Uterus (tissue), 4 donors: ENCODE data around the gene SET. TPM values are rescaled to one million over a fixed set of nuclear protein-coding genes. Genes with fewer than 3 reads are reported as not detected.
"Not testable (repeated sequence)": the region's sequence is repeated elsewhere in the genome, so short reads cannot be mapped to it uniquely, and the experiment has no call there.

ENCODE experiments used
- DNase-seq, 2 donors: peaks; one replicate each; pipeline ENCODE4 v3.0.0-alpha.2; 2019 to 2020
- H3K27ac ChIP-seq, 2 donors: fragments of 200-600 bp; sonication (generic); 1 replicate in 1 of 2; 2 replicates in 1 of 2; pipeline ENCODE4 v1.5.1; 2016 to 2018
- H3K27me3 ChIP-seq, 2 donors: fragments of 200-600 bp; sonication (generic); one replicate each; pipeline ENCODE4 v1.5.1; 2018 to 2019; ENCODE audit warnings: control low read depth in 1 of 2
- H3K36me3 ChIP-seq, 2 donors: fragments of 200-600 bp; sonication (generic); one replicate each; pipeline ENCODE4 v1.5.1; 2019; ENCODE audit warnings: control low read depth in 1 of 2
- H3K4me1 ChIP-seq, 2 donors: fragments of 200-600 bp; sonication (generic); one replicate each; pipeline ENCODE4 v1.5.1; 2018 to 2019; ENCODE audit warnings: control low read depth in 1 of 2
- H3K4me3 ChIP-seq, 2 donors: fragments of 200-600 bp; sonication (generic); 1 replicate in 1 of 2; 2 replicates in 1 of 2; pipeline ENCODE4 v1.5.1; 2018 to 2019; ENCODE audit warnings: mild to moderate bottlenecking in 1 of 2
- H3K9me3 ChIP-seq, 2 donors: fragments of 200-600 bp; sonication (generic); one replicate each; pipeline ENCODE4 v1.5.1; 2019; ENCODE audit warnings: control low read depth in 1 of 2
- CTCF ChIP-seq, 4 experiments: fragments of 200-600 bp in 2 of 4; fragments of 450-650 bp in 2 of 4; sonication (generic) in 2 of 4; IDR thresholded peaks; one replicate each; pipeline ENCODE4 v1.5.1; 2016 to 2019; ENCODE audit warnings: antibody characterized with exemption in 4 of 4, mild to moderate bottlenecking in 2 of 4, moderate library complexity in 1 of 4
- POLR2A ChIP-seq, 2 donors: fragments of 450-650 bp; IDR thresholded peaks; one replicate each; pipeline ENCODE4 v1.6.1; 2016; ENCODE audit warnings: antibody characterized with exemption in 2 of 2, mild to moderate bottlenecking in 1 of 2, moderate library complexity in 1 of 2
- intact Hi-C: fragments of 100-400 bp; cut with DNase I; formaldehyde crosslinking; loops from one replicate; pipeline ENCODE4 v1.15.1; 2023; ENCODE audit warnings: low total_unique reads
- total RNA-seq, 4 donors: library from RNA; depleted of rRNA in 3 of 4; stranded (reverse); fragments of >200 nt in 3 of 4; gene quantifications; one replicate each; pipeline versions ENCODE4 v1.1.0 to v1.2.4, GENCODE V29; 2014 to 2023
- donor health status: DM: yes; HTN: yes; CAD: no.

The SET gene
- total RNA-seq, 4 donors from 2014 or later, result 79.9 to 481 (median 197) TPM

- Histone ChIP-seq H3K27ac (no peak overlapping the region), H3K27me3 (no peaks in the 10 kb centered on the region), H3K36me3 (no peaks in the 10 kb centered on the region), H3K9me3 (no peaks in the 10 kb centered on the region), H3K4me1 (peaks cover 0 to 9% of the 10 kb centered on the region in 2 donors), H3K4me3 (no peak overlapping the region)
- no peak for TF ChIP-seq POLR2A (IDR thresholded peaks at IDR 0.05)
- TF ChIP-seq CTCF (IDR thresholded peaks at IDR 0.05), result no peak
- intact Hi-C loops, result no loop called here
- DNase-seq, result no peak
Observed at GRCh38 chr9:128694344-128694743, 5.3 kb downstream of the SET start.

GRCh38 chr9:128696923-128697707 lies 8.1 kb downstream of the SET start:
- Histone ChIP-seq H3K4me3 (no peak overlapping the region), H3K9me3 (no peaks in the 10 kb centered on the region), H3K4me1 (no peaks in the 10 kb centered on the region), H3K27me3 (no peaks in the 10 kb centered on the region), H3K27ac (no peak overlapping the region), H3K36me3 (no peaks in the 10 kb centered on the region)
- DNase-seq, result no peak
- TF ChIP-seq POLR2A (IDR thresholded peaks at IDR 0.05), result no peak
- no peak for TF ChIP-seq CTCF (IDR thresholded peaks at IDR 0.05)
- intact Hi-C loops, result no loop called here

- intact Hi-C loops, H3K9me3 ChIP-seq, H3K4me1 ChIP-seq, H3K27ac ChIP-seq, H3K4me3 ChIP-seq, DNase-seq, H3K36me3 ChIP-seq, H3K27me3 ChIP-seq: not testable (repeated sequence)
Observed at GRCh38 chr9:128699096-128699795, 10.2 kb downstream of the SET start.

GRCh38 chr9:128701227-128701854 lies 12.3 kb downstream of the SET start:
- Histone ChIP-seq H3K4me3 (no peak overlapping the region), H3K27me3 (no peaks in the 10 kb centered on the region), H3K36me3 (no peaks in the 10 kb centered on the region), H3K4me1 (no peaks in the 10 kb centered on the region), H3K9me3 (no peaks in the 10 kb centered on the region), H3K27ac (no peak overlapping the region)
- no peak for DNase-seq
- TF ChIP-seq POLR2A (IDR thresholded peaks at IDR 0.05), result no peak
- TF ChIP-seq CTCF (IDR thresholded peaks at IDR 0.05), result no peak
- intact Hi-C loops, result no loop called here

- intact Hi-C loops, result no loop called here
- Histone ChIP-seq H3K36me3 (no peaks in the 10 kb centered on the region), H3K4me1 (no peaks in the 10 kb centered on the region), H3K9me3 (no peaks in the 10 kb centered on the region), H3K27me3 (no peaks in the 10 kb centered on the region), H3K27ac (peak within 1 kb of the TSS; percentile 85 to 89), H3K4me3 (peak within 1 kb of the TSS; percentile 49 to 73)
- TF ChIP-seq POLR2A (IDR thresholded peaks at IDR 0.05) (peak in 1 of 2 donors; percentile 57), CTCF (IDR thresholded peaks at IDR 0.05) (peak; percentile 82 to 93 (median 86))
- peak; percentile 81 to 85 for DNase-seq
Observed at GRCh38 chr9:128702445-128702948, 13.5 kb downstream of the SET start, which contains the start of gene PKN3. PKN3 (plus strand) TSS chr9:128702503; CDS start chr9:128702916, 413 bp downstream.
